Measurements from ENCODE around the gene KCNH1.

DNA sequence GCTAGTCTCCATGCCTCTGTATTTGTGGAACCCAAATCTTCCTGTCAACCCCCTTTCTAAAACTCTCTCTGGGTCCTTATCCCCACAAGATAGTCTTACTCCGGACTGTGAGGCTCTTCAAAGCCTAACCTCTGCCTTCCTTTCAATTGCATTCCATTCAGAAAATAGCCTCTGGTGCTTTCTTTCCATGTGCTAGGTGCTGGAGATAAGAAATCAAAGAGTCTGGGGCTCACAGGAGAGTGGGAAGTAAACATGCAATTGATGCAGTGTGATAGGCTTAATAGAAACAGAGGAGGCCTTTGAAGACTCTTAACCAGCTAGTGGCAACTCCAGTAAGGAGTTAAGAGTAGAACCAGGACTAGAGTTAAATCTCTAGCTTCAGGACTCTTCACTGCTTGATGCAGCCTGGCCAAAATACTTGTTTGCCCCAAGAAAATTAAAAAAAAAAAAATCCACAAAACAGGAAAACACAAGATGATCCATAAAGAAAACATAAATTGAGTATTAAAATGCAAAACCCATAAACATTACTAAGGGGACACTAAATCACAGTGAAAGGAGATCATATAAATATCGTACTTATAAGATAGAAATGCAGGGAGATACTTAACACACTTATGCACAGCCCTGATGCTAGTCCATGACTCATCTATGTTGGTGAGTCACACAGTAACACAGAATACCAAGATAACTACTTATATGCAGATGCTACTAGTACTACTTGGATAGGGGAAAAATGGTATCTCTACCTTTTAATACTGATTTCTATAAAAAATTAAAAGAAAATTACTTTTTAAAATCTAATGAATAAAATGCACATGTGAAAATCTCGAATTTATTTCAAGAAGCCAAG is 341.5 kb downstream of the KCNH1 start:
- TF ChIP-seq, protein P1, sequence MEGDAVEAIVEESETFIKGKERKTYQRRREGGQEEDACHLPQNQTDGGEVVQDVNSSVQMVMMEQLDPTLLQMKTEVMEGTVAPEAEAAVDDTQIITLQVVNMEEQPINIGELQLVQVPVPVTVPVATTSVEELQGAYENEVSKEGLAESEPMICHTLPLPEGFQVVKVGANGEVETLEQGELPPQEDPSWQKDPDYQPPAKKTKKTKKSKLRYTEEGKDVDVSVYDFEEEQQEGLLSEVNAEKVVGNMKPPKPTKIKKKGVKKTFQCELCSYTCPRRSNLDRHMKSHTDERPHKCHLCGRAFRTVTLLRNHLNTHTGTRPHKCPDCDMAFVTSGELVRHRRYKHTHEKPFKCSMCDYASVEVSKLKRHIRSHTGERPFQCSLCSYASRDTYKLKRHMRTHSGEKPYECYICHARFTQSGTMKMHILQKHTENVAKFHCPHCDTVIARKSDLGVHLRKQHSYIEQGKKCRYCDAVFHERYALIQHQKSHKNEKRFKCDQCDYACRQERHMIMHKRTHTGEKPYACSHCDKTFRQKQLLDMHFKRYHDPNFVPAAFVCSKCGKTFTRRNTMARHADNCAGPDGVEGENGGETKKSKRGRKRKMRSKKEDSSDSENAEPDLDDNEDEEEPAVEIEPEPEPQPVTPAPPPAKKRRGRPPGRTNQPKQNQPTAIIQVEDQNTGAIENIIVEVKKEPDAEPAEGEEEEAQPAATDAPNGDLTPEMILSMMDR (IDR thresholded peaks at IDR 0.05 in 4 of 5, conservative IDR thresholded peaks at IDR 0.05 in 1 of 5), result no peak
- no peak for TF ChIP-seq POLR2A (IDR thresholded peaks at IDR 0.05)
